ENCODE results near the gene CRYAA.

CRYAA gene

GRCh38 chr21:43204638-43205037, 35.8 kb downstream of the CRYAA start:
- no peak for DNase-seq

GRCh38 chr21:43206231-43207042, 37.6 kb downstream of the CRYAA start:
- DNase-seq = no peak

GRCh38 chr21:43207043-43207315, 38.2 kb downstream of the CRYAA start:
- no peak for DNase-seq

GRCh38 chr21:43207868-43208267, 39.1 kb downstream of the CRYAA start:
- no peak for DNase-seq

- no peak for DNase-seq
Observed at GRCh38 chr21:43208561-43209332, 39.9 kb downstream of the CRYAA start.

- DNase-seq = no peak
Observed at GRCh38 chr21:43209575-43210453, 41.0 kb downstream of the CRYAA start.

- no peak for DNase-seq
Observed at GRCh38 chr21:43210454-43211071, 41.8 kb downstream of the CRYAA start.

- no peak for DNase-seq
Observed at GRCh38 chr21:43211072-43211759, 42.4 kb downstream of the CRYAA start.

GRCh38 chr21:43211760-43212115, 42.9 kb downstream of the CRYAA start:
- no peak for DNase-seq
